Vagina (tissue), 2 donors: ENCODE results near the gene CNTN1.

ENCODE experiments used
- POLR2AphosphoS5 ChIP-seq, 2 donors: sonication (generic); formaldehyde crosslinking; IDR thresholded peaks; one replicate each; pipeline ENCODE4 v1.9.0; 2017; ENCODE audit warnings: antibody characterized with exemption in 2 of 2, mild to moderate bottlenecking in 2 of 2, low read depth in 1 of 2; ENCODE audit not compliant: insufficient read depth in 1 of 2
- TF ChIP-seq, protein P1 (sequence below), 3 experiments: fragments of 450-650 bp in 2 of 3; fragments of 200-600 bp in 1 of 3; sonication (generic) in 1 of 3; IDR thresholded peaks; one replicate each; pipeline ENCODE4 v1.5.1; 2017 to 2019; ENCODE audit warnings: antibody characterized with exemption in 3 of 3, mild to moderate bottlenecking in 2 of 3, moderate library complexity in 2 of 3

DNA sequence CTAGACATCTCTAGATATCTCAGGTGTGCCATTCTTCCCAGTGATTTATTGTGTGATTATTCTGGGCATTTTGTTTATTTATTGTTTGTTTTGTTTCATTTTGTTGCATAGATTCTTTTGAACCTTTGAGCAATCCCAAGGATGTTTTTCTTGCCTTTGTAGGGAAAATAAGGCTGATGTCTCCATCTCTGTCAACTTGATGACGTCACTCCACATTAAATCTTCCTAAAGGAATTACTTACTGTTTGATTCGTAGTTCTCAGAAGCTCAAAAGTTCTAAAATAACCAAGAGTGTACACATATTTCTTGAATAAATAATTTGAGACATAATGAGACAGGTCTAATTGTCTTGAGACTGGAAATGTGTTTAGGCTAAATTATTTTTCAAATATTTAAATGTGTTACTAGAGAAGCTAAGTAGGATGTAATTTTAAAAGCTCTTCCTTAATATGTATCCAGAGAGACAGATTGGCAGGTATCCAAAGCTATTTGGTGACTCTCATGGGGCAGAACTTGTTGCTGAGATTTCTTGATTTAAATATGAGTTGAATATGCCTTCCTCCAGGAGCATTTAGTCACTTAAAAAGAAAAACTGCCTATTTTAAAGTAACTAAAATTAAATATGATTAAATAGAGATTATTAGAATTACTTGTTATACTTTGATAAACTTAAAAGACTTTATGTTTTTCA, 128.7 kb downstream of the CNTN1 start:
- TF ChIP-seq, protein P1, sequence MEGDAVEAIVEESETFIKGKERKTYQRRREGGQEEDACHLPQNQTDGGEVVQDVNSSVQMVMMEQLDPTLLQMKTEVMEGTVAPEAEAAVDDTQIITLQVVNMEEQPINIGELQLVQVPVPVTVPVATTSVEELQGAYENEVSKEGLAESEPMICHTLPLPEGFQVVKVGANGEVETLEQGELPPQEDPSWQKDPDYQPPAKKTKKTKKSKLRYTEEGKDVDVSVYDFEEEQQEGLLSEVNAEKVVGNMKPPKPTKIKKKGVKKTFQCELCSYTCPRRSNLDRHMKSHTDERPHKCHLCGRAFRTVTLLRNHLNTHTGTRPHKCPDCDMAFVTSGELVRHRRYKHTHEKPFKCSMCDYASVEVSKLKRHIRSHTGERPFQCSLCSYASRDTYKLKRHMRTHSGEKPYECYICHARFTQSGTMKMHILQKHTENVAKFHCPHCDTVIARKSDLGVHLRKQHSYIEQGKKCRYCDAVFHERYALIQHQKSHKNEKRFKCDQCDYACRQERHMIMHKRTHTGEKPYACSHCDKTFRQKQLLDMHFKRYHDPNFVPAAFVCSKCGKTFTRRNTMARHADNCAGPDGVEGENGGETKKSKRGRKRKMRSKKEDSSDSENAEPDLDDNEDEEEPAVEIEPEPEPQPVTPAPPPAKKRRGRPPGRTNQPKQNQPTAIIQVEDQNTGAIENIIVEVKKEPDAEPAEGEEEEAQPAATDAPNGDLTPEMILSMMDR (IDR thresholded peaks at IDR 0.05) = no peak
- TF ChIP-seq POLR2AphosphoS5 (IDR thresholded peaks at IDR 0.05; ENCODE audit: insufficient read depth in 1 of 2, low read depth in 1 of 2) = no peak
